Measurements from ENCODE around the gene CDC42BPA. TPM values are rescaled to one million over a fixed set of nuclear protein-coding genes. Genes with fewer than 3 reads are reported as not detected.

CDC42BPA gene
- total and polyA plus RNA-seq, 9 of the 15 experiments (the other 6 are each of a cell fraction or from before 2014, with no cell fraction given): 8.0 to 77.5 (median 52.1) TPM

- intact Hi-C loops (cut with micrococcal nuclease): no loop called here
- Histone ChIP-seq H3K27me3 (ENCODE audit: control insufficient read depth in 2 of 2, insufficient read depth in 2 of 2, low read length in 2 of 2) (no peaks in the 10 kb centered on the region), H3K4me3 (no peak overlapping the region), H3K4me1 (replicated peaks in 1 of 2; ENCODE audit: control insufficient read depth in 2 of 2, insufficient read depth in 2 of 2, low read length in 2 of 2) (peaks cover 0 to 21% of the 10 kb centered on the region in 2 experiments; a peak in 3 of 5 replicates), H3K36me3 (ENCODE audit: control insufficient read depth, insufficient read depth, low read length) (peaks cover 5% of the 10 kb centered on the region; the same call in 1 of the 3 replicates), H2AFZ (ENCODE audit: low read depth, low read length) (no peak overlapping the region), H3K9ac (ENCODE audit: insufficient read depth in 1 of 2, low read depth in 2 of 2, low read length in 2 of 2) (peak overlapping the region in 1 of 2 experiments; percentile 54; a peak in 1 of 4 replicates), H3K9me3 (replicated peaks; ENCODE audit: control insufficient read depth, insufficient read depth, low read depth, low read length) (0 out of 2 replicates have a peak, but pooled peaks cover 4% of the 10 kb centered on the region), H3K4me2 (ENCODE audit: insufficient read depth, low read length) (no peak overlapping the region), H3K79me2 (ENCODE audit: control insufficient read depth, insufficient read depth, low read length) (peaks cover 13% of the 10 kb centered on the region), H3K9me1 (ENCODE audit: control insufficient read depth, insufficient read depth, low read length) (no peaks in the 10 kb centered on the region), H3K27ac (ENCODE audit: extremely low read depth, low read depth, low read length) (no peak overlapping the region), H4K20me1 (replicated peaks; ENCODE audit: control insufficient read depth, insufficient read depth, low read length) (no peaks in the 10 kb centered on the region)
- DNase-seq (ENCODE audit: extremely low read depth in 1 of 4, low spot score in 3 of 4) (no peak), FAIRE-seq (no peak), ATAC-seq (no peak)
- CTCF ChIA-PET (ENCODE audit: low intra/inter-chr PET ratio): no interaction called here
- BruUV-seq (replicated peaks): no TSS peak
- POLR2A ChIA-PET: interaction anchor here (0.6 to 1.5 kb wide), 3 partner anchors 10 to 1454 kb away, joined by 3 to 9 read pairs (median 7); no protein-coding TSS in a partner anchor
- in situ Hi-C loops (cut with MboI): no loop called here
- 67% methylated on average over 6 of the region's 6 CpGs for WGBS (ENCODE audit: insufficient coverage, low coverage, missing lambda C conversion rate)
- no peak for TF ChIP-seq ZFPM2 (CRISPR knock-in tag; IDR thresholded peaks at IDR 0.05)
- TF ChIP-seq BDP1 (IDR thresholded peaks at IDR 0.05; ENCODE audit: insufficient read depth, insufficient read length): no peak
- peak; percentile 76; the same call in 1 of the 2 replicates for TF ChIP-seq ESRRA (IDR thresholded peaks at IDR 0.05; ENCODE audit: borderline replicate concordance, low read depth)
- TF ChIP-seq SPI1 (IDR thresholded peaks at IDR 0.05; ENCODE audit: borderline replicate concordance, low read depth, low read length): no peak; the same call in 1 of the 2 replicates
- no peak for TF ChIP-seq ZNF518B (CRISPR knock-in tag; IDR thresholded peaks at IDR 0.05)
- TF ChIP-seq SIN3B (IDR thresholded peaks at IDR 0.05; ENCODE audit: low read depth): no peak
Observed at GRCh38 chr1:226964068-226964425, 354.2 kb downstream of the CDC42BPA start.
